IPS-15b (cell line): ENCODE data around the gene KIF18A.
A peak's percentile ranks its signal among the peaks of the same experiment; 100 is the strongest.
"Not testable (repeated sequence)": the region's sequence is repeated elsewhere in the genome, so short reads cannot be mapped to it uniquely, and the experiment has no call there.

Source experiments
- H3K27me3 ChIP-seq: one replicate; pipeline ENCODE4 v1.6.1; 2013; ENCODE audit warnings: low read length; ENCODE audit not compliant: control insufficient read depth, insufficient read depth
- H3K36me3 ChIP-seq: one replicate; pipeline ENCODE4 v1.6.1; 2013; ENCODE audit warnings: low read length; ENCODE audit not compliant: control insufficient read depth, insufficient read depth
- H3K4me1 ChIP-seq: one replicate; pipeline ENCODE4 v1.6.1; 2013; ENCODE audit warnings: mild to moderate bottlenecking, low read length; ENCODE audit not compliant: control insufficient read depth, insufficient read depth
- H3K4me3 ChIP-seq: one replicate; pipeline ENCODE4 v1.5.1; 2013; ENCODE audit warnings: low read depth, low read length
- H3K9ac ChIP-seq: one replicate; pipeline ENCODE4 v1.6.1; 2013; ENCODE audit warnings: low read depth, mild to moderate bottlenecking, low read length
- H3K9me3 ChIP-seq: one replicate; pipeline ENCODE4 v1.6.1; 2013; ENCODE audit warnings: mild to moderate bottlenecking, low read length; ENCODE audit not compliant: control insufficient read depth, insufficient read depth

Gene KIF18A

GRCh38 chr11:28107750-28108618, at the start of gene KIF18A, which contains the start of gene METTL15:
KIF18A (minus strand) TSS chr11:28108156; CDS start chr11:28097947, 10,209 bp downstream.
METTL15 (plus strand) TSS chr11:28108388; CDS start chr11:28113335, 4,947 bp downstream.
- Histone ChIP-seq H3K4me3 (peak within 1 kb of the TSS; percentile 93), H3K9ac (peak within 1 kb of the TSS; percentile 74), H3K4me1 (peaks cover 4% of the 10 kb centered on the region), H3K27me3 (no peaks in the 10 kb centered on the region), H3K9me3 (no peaks in the 10 kb centered on the region), H3K36me3 (no peaks in the 10 kb centered on the region)

DNA sequence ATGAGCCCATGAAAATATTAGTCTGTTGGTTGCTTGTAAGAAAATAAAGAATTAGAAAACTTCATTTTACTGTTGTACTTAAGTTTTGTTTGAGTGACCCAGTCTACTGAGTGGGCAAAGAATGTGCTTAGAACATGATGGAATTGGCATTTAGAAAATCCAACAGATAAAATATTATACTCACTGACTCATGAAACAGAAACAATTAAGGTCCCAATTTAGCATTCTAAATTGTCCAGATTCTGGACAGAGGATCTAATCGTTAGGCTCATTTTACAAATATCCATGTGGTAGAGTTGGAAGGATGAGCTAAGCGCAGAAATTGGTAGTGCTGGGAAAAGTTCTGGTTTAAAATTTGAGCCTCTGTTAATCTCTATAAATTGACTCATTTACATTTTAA, 45.6 kb upstream of the KIF18A start:
- no peak overlapping the region for H3K4me3 ChIP-seq
- H3K4me1 ChIP-seq: peaks cover 5% of the 10 kb centered on the region
- no peaks in the 10 kb centered on the region for H3K36me3 ChIP-seq
- H3K9ac ChIP-seq: no peak overlapping the region
- no peaks in the 10 kb centered on the region for H3K9me3 ChIP-seq
- H3K27me3 ChIP-seq: no peaks in the 10 kb centered on the region

- no peak overlapping the region for H3K4me3 ChIP-seq
- no peaks in the 10 kb centered on the region for H3K27me3 ChIP-seq
- H3K9me3 ChIP-seq: no peaks in the 10 kb centered on the region
- H3K9ac ChIP-seq: no peak overlapping the region
- no peaks in the 10 kb centered on the region for H3K36me3 ChIP-seq
- peaks cover 5% of the 10 kb centered on the region for H3K4me1 ChIP-seq
These were observed 44.8 kb upstream of the KIF18A start for GRCh38 chr11:28152743-28153142.

- no peaks in the 10 kb centered on the region for H3K4me1 ChIP-seq
- no peak overlapping the region for H3K9ac ChIP-seq
- no peaks in the 10 kb centered on the region for H3K27me3 ChIP-seq
- peaks cover 2% of the 10 kb centered on the region for H3K9me3 ChIP-seq
- no peaks in the 10 kb centered on the region for H3K36me3 ChIP-seq
- H3K4me3 ChIP-seq: no peak overlapping the region
These were observed 38.3 kb upstream of the KIF18A start for GRCh38 chr11:28146123-28146751.

DNA sequence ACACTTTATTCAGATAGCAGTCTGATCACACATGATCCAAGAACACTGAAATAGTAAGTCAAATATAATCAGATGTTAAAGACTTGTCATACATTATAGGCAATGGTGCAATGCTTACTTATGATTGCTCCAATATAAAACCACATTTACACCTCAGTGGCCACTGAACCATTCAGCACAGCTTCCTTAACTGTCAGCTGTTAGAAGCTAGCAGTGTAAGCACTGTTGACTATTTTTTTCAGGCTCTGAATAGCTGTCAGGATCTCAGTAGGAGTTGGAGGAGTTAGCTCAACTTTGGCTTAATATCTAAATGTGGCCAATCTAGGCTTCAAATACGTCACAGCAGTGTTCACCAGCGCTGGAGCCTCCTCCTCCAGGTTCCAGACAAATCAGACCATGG, 36.9 kb upstream of the KIF18A start:
- Histone ChIP-seq H3K36me3 (no peaks in the 10 kb centered on the region), H3K27me3 (no peaks in the 10 kb centered on the region), H3K4me1 (no peaks in the 10 kb centered on the region), H3K9ac (no peak overlapping the region), H3K9me3 (peaks cover 12% of the 10 kb centered on the region), H3K4me3 (no peak overlapping the region)

GRCh38 chr11:28142724-28143123, 34.8 kb upstream of the KIF18A start:
- no peaks in the 10 kb centered on the region for H3K27me3 ChIP-seq
- no peak overlapping the region for H3K4me3 ChIP-seq
- H3K4me1 ChIP-seq: no peaks in the 10 kb centered on the region
- H3K36me3 ChIP-seq: peaks cover 4% of the 10 kb centered on the region
- peaks cover 20% of the 10 kb centered on the region for H3K9me3 ChIP-seq
- H3K9ac ChIP-seq: no peak overlapping the region

DNA sequence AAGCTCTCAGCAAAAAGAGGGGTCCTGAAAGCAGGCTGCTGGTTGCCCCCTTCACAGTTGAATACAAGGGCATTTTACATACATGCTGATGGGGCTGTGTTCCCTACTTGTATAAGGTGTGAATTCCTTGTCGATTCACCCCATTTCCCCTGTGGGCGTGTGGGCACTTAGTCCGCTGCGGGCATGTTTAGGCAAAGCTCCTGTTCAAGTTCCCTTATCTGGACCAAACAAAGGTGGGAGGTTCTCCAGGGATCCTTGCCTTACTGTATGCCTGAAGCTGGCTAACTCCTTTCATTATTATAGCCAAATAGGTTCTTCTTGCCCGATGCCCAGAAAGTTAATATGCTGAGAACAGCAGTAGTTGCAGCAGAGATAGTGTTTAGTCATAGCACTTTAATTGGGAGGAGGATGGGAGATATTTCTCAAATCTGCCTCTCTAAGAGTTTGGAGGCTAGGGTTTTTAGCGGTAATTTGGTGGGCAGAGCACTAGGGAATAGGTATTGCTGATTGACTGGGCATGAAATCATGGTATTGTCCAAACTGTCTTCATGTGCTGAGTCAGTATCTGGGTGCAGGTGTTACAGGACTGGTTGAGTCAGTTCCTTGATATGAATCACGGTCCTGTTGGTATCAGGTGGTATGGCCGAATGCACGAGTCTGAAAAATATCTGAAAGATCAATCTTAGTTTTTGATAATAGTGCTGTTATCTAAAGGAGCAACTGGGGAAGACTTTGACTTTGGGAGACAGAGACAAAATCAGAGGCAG, 32.9 kb upstream of the KIF18A start:
- H3K4me1 ChIP-seq: no peaks in the 10 kb centered on the region
- H3K27me3 ChIP-seq: no peaks in the 10 kb centered on the region
- H3K36me3 ChIP-seq: peaks cover 4% of the 10 kb centered on the region
- no peak overlapping the region for H3K9ac ChIP-seq
- no peak overlapping the region for H3K4me3 ChIP-seq
- peaks cover 21% of the 10 kb centered on the region for H3K9me3 ChIP-seq

- Histone ChIP-seq H3K4me1 (no peaks in the 10 kb centered on the region), H3K4me3 (no peak overlapping the region), H3K27me3 (no peaks in the 10 kb centered on the region), H3K36me3 (peaks cover 4% of the 10 kb centered on the region), H3K9me3 (peaks cover 22% of the 10 kb centered on the region), H3K9ac (no peak overlapping the region)
These were observed 32.0 kb upstream of the KIF18A start for GRCh38 chr11:28139841-28140415.

DNA sequence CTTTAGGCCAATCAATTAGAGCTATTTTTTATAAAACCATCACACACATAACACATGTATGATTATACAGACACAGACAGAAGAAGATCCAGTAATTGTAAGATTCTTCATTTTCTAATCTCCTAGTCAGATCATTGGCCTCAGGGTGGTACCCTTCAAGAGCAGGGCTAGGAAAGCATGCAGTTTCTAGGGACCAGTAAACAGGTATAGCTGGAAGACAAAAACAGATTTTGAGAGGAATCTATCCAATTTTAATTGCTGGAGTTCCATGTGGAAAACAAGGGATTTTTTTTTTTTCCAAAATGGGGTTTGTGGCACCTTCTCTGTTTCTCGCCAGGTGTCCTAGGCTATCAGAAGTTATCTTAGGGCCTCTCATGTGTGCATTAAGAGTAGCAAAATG, 29.9 kb upstream of the KIF18A start:
- Histone ChIP-seq H3K36me3 (peaks cover 10% of the 10 kb centered on the region), H3K4me1 (no peaks in the 10 kb centered on the region), H3K27me3 (no peaks in the 10 kb centered on the region), H3K9ac (no peak overlapping the region), H3K4me3 (no peak overlapping the region), H3K9me3 (peaks cover 22% of the 10 kb centered on the region)

GRCh38 chr11:28137366-28137765, 29.4 kb upstream of the KIF18A start:
- Histone ChIP-seq H3K9me3 (peaks cover 22% of the 10 kb centered on the region), H3K36me3 (peaks cover 10% of the 10 kb centered on the region), H3K4me1 (no peaks in the 10 kb centered on the region), H3K4me3 (no peak overlapping the region), H3K9ac (no peak overlapping the region), H3K27me3 (no peaks in the 10 kb centered on the region)

DNA sequence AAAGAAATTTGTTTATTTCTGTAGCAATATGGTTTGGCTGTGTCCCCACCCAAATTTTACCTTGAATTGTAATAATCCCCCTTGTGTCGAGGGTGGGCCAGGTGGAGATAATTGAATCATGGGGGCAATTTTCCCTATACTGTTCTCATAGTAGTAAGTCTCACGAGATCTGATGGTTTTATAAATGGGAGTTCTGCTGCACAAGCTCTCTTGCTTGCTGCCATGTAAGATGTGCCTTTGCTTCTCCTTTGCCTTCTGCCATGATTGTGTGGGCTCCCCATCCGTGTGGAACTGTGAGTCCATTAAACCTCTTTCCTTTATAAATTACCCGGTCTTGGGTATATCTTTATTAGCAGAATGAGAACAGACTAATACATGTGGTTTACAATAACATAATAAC, 28.2 kb upstream of the KIF18A start:
- not testable (repeated sequence) for H3K9ac ChIP-seq, H3K4me1 ChIP-seq, H3K4me3 ChIP-seq, H3K36me3 ChIP-seq, H3K27me3 ChIP-seq
- peaks cover 20% of the 10 kb centered on the region for H3K9me3 ChIP-seq
